Loucy (cell line): ENCODE measurements around the gene PDE4D.

ENCODE experiments used
- H2AFZ ChIP-seq: fragments of 200-600 bp; sonication (generic); 2 replicates; pipeline ENCODE4 v1.6.0; 2016; ENCODE audit warnings: antibody characterized with exemption, mild to moderate bottlenecking, low read length, moderate library complexity
- H3F3A ChIP-seq: fragments of 200-600 bp; 2 replicates; pipeline ENCODE4 v1.6.0; 2016; ENCODE audit warnings: antibody characterized with exemption, low read depth, mild to moderate bottlenecking
- H3K27me3 ChIP-seq: fragments of 200-600 bp; sonication (generic); 2 replicates; pipeline ENCODE4 v1.6.1; 2014; ENCODE audit warnings: low read length, mild to moderate bottlenecking; ENCODE audit not compliant: insufficient read depth, poor library complexity, severe bottlenecking
- H3K36me3 ChIP-seq: fragments of 200-600 bp; sonication (generic); 2 replicates; pipeline ENCODE4 v1.6.1; 2016; ENCODE audit warnings: low read length; ENCODE audit not compliant: insufficient read depth
- H3K4me1 ChIP-seq: fragments of 200-600 bp; sonication (generic); 2 replicates; pipeline ENCODE4 v1.5.1; 2014; ENCODE audit warnings: low read length, mild to moderate bottlenecking; ENCODE audit not compliant: insufficient read depth, poor library complexity, severe bottlenecking
- H3K4me2 ChIP-seq: fragments of 200-600 bp; sonication (generic); 2 replicates; pipeline ENCODE4 v1.6.0; 2014; ENCODE audit warnings: antibody characterized with exemption, low read length, low read depth, mild to moderate bottlenecking; ENCODE audit not compliant: poor library complexity, severe bottlenecking
- H3K4me3 ChIP-seq: fragments of 200-600 bp; sonication (generic); 2 replicates; pipeline ENCODE4 v1.5.1; 2014; ENCODE audit warnings: low read length, mild to moderate bottlenecking, mixed read lengths; ENCODE audit not compliant: poor library complexity, severe bottlenecking
- H3K79me2 ChIP-seq: fragments of 200-600 bp; sonication (generic); 2 replicates; pipeline ENCODE4 v1.6.1; 2014; ENCODE audit warnings: low read length; ENCODE audit not compliant: insufficient read depth
- H3K9ac ChIP-seq: fragments of 200-600 bp; sonication (generic); 2 replicates; pipeline ENCODE4 v1.6.0; 2014; ENCODE audit warnings: mild to moderate bottlenecking, low read depth, low read length, moderate library complexity; ENCODE audit not compliant: poor library complexity, severe bottlenecking
- H3K9me2 ChIP-seq: fragments of 200-600 bp; sonication (generic); replicated peaks from 2 replicates; pipeline ENCODE4 v1.6.1; 2016; ENCODE audit warnings: low read depth, low read length, mixed read lengths
- H3K9me3 ChIP-seq: fragments of 200-600 bp; sonication (generic); 2 replicates; pipeline ENCODE4 v1.6.1; 2014; ENCODE audit warnings: mild to moderate bottlenecking, antibody characterized with exemption, low read length, low read depth; ENCODE audit not compliant: insufficient read depth
- H4K20me1 ChIP-seq: fragments of 200-600 bp; sonication (generic); 2 replicates; pipeline ENCODE4 v1.6.0; 2014; ENCODE audit warnings: antibody characterized with exemption, low read length, mild to moderate bottlenecking; ENCODE audit not compliant: insufficient read depth, poor library complexity, severe bottlenecking
- CTCF ChIP-seq: fragments of 200-600 bp; sonication (generic); conservative IDR thresholded peaks from 2 replicates; pipeline ENCODE4 v1.5.1; 2014; ENCODE audit warnings: mild to moderate bottlenecking, antibody characterized with exemption, low read length
- EZH2phosphoT487 ChIP-seq: fragments of 200-600 bp; IDR thresholded peaks from 2 replicates; pipeline ENCODE4 v1.6.1; 2018; ENCODE audit warnings: antibody characterized with exemption, mild to moderate bottlenecking, moderate library complexity, borderline replicate concordance

Gene PDE4D

GRCh38 chr5:59795141-59795540 is 98.4 kb downstream of the PDE4D start:
- H3K36me3 ChIP-seq, result no peaks in the 10 kb centered on the region
- H3K79me2 ChIP-seq, result no peaks in the 10 kb centered on the region
- no peaks in the 10 kb centered on the region for H4K20me1 ChIP-seq
- no peak overlapping the region for H3K9ac ChIP-seq
- no peaks in the 10 kb centered on the region for H3K9me2 ChIP-seq
- no peak overlapping the region for H3K4me2 ChIP-seq
- no peak overlapping the region for H2AFZ ChIP-seq
- H3K4me3 ChIP-seq, result no peak overlapping the region
- H3K4me1 ChIP-seq, result peaks cover 12% of the 10 kb centered on the region
- H3F3A ChIP-seq, result no peaks in the 10 kb centered on the region
- no peaks in the 10 kb centered on the region for H3K27me3 ChIP-seq
- no peaks in the 10 kb centered on the region for H3K9me3 ChIP-seq
- TF ChIP-seq CTCF (no peak), EZH2phosphoT487 (no peak)

GRCh38 chr5:59792983-59793585 is 100.4 kb downstream of the PDE4D start:
- Histone ChIP-seq H3K9me2 (no peaks in the 10 kb centered on the region), H3F3A (no peaks in the 10 kb centered on the region), H2AFZ (no peak overlapping the region), H3K27me3 (no peaks in the 10 kb centered on the region), H3K9me3 (no peaks in the 10 kb centered on the region), H3K4me3 (no peak overlapping the region), H3K79me2 (no peaks in the 10 kb centered on the region), H3K4me2 (no peak overlapping the region), H3K36me3 (no peaks in the 10 kb centered on the region), H4K20me1 (no peaks in the 10 kb centered on the region), H3K9ac (no peak overlapping the region), H3K4me1 (no peaks in the 10 kb centered on the region)
- TF ChIP-seq CTCF (no peak), EZH2phosphoT487 (no peak)

- TF ChIP-seq CTCF, result no peak
- no peak for TF ChIP-seq EZH2phosphoT487
- no peaks in the 10 kb centered on the region for H3K9me3 ChIP-seq
- H3K4me1 ChIP-seq, result no peaks in the 10 kb centered on the region
- no peak overlapping the region for H3K4me3 ChIP-seq
- no peaks in the 10 kb centered on the region for H3F3A ChIP-seq
- no peaks in the 10 kb centered on the region for H3K27me3 ChIP-seq
- H4K20me1 ChIP-seq, result no peaks in the 10 kb centered on the region
- H3K4me2 ChIP-seq, result no peak overlapping the region
- no peaks in the 10 kb centered on the region for H3K79me2 ChIP-seq
- no peak overlapping the region for H3K9ac ChIP-seq
- no peak overlapping the region for H2AFZ ChIP-seq
- H3K9me2 ChIP-seq, result no peaks in the 10 kb centered on the region
- no peaks in the 10 kb centered on the region for H3K36me3 ChIP-seq
Observed at GRCh38 chr5:59791617-59792016, 101.9 kb downstream of the PDE4D start.
